WERI-Rb-1 (cell line): Measurements from ENCODE around the gene TRPC4.

Experiments
- DNase-seq: peaks from one replicate; pipeline ENCODE4 v3.0.0-alpha.2; 2020
- H3K27ac ChIP-seq: fragments of 250-450 bp; sonication (Bioruptor Pico); 2 replicates; pipeline ENCODE4 v1.5.1; 2020; ENCODE audit warnings: mild to moderate bottlenecking, moderate library complexity
- H3K27me3 ChIP-seq: fragments of 250-450 bp; sonication (Bioruptor Pico); 2 replicates; pipeline ENCODE4 v1.5.1; 2021; ENCODE audit warnings: mild to moderate bottlenecking, low read depth, moderate library complexity; ENCODE audit not compliant: insufficient read depth, severe bottlenecking
- H3K36me3 ChIP-seq: fragments of 250-450 bp; sonication (Bioruptor Pico); 2 replicates; pipeline ENCODE4 v1.5.1; 2020; ENCODE audit warnings: mild to moderate bottlenecking, moderate library complexity
- H3K4me3 ChIP-seq: 2 replicates; pipeline ENCODE4 v1.5.1; 2011; ENCODE audit warnings: low read depth, mild to moderate bottlenecking, control low read depth, low read length
- H3K9me3 ChIP-seq: fragments of 250-450 bp; sonication (Bioruptor Pico); 2 replicates; pipeline ENCODE4 v1.5.1; 2021; ENCODE audit warnings: mild to moderate bottlenecking, moderate library complexity; ENCODE audit not compliant: severe bottlenecking
- TF ChIP-seq, protein P1 (sequence below): IDR thresholded peaks from 2 replicates; pipeline ENCODE4 v1.5.1; 2011; ENCODE audit warnings: low read depth, mild to moderate bottlenecking, control low read depth, inconsistent platforms, low read length

Gene TRPC4

DNA sequence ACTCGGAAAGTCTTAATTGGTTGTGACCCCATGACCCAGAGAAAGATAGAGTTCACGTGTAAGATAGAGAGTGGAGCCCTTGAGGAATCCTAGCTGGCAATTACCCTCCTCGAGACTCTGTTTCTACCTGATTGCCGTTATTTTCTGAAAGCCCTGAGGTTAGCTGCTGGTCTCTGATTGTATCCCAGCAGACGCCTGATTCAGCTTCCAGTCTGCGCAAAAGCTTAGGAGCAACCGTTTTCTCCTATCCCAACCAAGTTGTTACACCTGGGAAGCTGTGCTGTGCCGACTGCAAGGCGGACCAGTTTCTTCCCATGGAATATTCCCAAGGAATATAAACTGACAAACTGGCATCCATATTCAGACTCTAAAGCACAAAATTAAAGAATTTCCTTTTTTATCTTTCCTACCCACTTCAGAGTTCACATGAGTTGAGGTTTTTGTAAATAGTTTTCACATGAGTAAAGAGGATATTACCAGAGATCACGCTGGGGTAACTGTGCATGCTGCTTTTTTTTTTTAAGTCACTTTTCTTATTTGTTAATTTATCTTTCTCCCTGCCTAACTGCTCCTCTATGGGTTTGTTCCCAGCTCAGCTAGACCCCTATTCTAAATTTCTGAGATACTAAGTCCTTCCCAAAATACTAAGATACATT, 1.5 kb upstream of the TRPC4 start:
- Histone ChIP-seq H3K9me3 (no peaks in the 10 kb centered on the region), H3K27me3 (no peaks in the 10 kb centered on the region), H3K4me3 (no peak overlapping the region), H3K36me3 (no peaks in the 10 kb centered on the region), H3K27ac (no peak overlapping the region)
- TF ChIP-seq, protein P1, sequence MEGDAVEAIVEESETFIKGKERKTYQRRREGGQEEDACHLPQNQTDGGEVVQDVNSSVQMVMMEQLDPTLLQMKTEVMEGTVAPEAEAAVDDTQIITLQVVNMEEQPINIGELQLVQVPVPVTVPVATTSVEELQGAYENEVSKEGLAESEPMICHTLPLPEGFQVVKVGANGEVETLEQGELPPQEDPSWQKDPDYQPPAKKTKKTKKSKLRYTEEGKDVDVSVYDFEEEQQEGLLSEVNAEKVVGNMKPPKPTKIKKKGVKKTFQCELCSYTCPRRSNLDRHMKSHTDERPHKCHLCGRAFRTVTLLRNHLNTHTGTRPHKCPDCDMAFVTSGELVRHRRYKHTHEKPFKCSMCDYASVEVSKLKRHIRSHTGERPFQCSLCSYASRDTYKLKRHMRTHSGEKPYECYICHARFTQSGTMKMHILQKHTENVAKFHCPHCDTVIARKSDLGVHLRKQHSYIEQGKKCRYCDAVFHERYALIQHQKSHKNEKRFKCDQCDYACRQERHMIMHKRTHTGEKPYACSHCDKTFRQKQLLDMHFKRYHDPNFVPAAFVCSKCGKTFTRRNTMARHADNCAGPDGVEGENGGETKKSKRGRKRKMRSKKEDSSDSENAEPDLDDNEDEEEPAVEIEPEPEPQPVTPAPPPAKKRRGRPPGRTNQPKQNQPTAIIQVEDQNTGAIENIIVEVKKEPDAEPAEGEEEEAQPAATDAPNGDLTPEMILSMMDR, result no peak
- DNase-seq, result no peak

DNA sequence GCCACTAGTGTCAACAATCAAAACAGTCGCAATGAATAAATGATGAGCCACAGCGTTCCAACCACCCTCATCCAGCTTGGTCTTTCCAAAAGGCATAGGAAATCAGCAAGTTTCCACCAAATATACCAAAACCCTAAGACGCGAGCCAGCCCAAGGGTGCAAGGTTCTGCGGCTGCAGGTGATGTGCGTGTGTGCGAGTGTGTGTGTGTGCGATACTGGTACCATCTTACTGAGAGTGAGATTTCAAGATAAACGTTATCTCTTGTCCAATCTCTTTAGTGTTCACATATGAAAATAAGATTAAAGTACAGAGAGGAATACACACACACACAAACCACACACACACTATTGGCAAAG, 895 bp upstream of the TRPC4 start:
- Histone ChIP-seq H3K36me3 (no peaks in the 10 kb centered on the region), H3K4me3 (no peak overlapping the region), H3K9me3 (no peaks in the 10 kb centered on the region), H3K27ac (no peak overlapping the region), H3K27me3 (no peaks in the 10 kb centered on the region)
- DNase-seq, result no peak
- TF ChIP-seq, protein P1, result no peak

DNA sequence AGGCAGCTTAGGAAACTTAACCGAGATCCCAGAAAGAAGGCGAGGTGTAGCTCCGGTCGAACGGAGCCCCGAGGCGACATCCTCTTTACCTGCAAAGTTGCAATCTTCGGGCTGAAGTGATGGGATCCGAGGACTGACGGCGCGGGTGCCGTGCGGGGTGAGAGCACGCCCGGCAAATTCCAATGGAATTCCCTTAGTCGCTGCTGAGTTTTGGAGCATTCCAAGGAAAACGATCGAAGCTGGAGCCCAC, 141 bp downstream of the TRPC4 start:
- peak overlapping the region; percentile 53 for H3K4me3 ChIP-seq
- DNase-seq, result no peak
- no peaks in the 10 kb centered on the region for H3K9me3 ChIP-seq
- H3K27ac ChIP-seq, result no peak overlapping the region
- TF ChIP-seq, protein P1, result no peak
- no peaks in the 10 kb centered on the region for H3K27me3 ChIP-seq
- H3K36me3 ChIP-seq, result no peaks in the 10 kb centered on the region

DNA sequence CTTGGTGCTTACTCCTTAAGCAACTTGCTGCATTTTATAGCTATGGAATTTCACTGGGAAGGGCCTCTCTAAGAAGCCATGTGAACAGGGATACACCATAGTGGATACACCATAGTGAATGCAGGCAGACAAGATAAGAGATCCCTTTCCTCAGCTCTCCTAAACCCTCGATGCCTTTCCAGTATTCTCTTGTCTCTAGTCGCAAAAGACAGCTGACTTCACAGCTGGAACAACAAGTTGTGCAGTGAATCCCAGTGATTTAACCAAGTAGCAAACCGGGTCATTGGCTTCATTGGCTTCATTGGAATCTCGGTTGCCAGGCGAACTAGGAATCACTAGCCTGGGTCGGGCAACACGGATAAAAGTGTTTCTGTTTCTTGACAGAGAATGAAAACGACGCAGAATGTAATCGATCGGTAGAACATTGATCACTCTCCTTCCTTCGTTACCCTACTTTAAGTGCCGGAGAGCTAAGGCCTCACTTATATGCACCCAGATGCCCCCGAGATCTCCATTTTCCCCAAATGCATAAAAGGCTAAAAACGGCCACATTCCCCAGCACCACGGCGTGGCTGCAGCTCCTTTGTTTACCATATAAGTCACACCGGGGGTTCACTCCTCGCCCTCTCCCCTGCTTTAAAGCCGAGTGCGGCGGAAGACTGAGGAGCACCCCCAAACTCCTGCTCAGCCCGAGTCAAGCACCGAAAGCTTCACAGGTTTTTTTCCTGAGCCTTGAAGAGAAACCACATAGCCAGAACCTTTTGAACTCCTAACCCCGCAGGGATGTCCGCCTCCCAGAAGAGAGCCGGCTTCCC, 674 bp downstream of the TRPC4 start:
- Histone ChIP-seq H3K27ac (no peak overlapping the region), H3K27me3 (no peaks in the 10 kb centered on the region), H3K36me3 (no peaks in the 10 kb centered on the region), H3K4me3 (peak overlapping the region; percentile 53), H3K9me3 (no peaks in the 10 kb centered on the region)
- TF ChIP-seq, protein P1, result no peak
- DNase-seq, result peak; percentile 3

DNA sequence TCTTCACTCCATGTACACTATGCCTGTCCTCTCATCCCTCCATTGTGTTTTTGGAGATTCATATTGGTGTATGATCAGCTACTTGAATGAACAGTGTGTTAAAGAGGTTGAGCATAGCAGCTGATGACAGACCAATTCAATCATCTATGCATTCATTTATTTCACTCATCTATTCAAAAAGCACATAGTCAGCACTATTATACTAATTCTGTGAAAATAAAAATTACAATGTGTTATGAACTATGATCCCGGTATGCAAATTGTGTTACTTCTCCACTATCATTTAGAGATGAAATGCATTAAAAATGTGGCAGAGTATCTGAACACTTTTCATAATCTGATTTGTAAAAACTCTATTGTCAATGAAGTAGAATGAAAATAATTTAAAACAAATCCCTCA, 5.9 kb downstream of the TRPC4 start:
- Histone ChIP-seq H3K36me3 (no peaks in the 10 kb centered on the region), H3K27ac (no peak overlapping the region), H3K4me3 (no peak overlapping the region), H3K9me3 (no peaks in the 10 kb centered on the region), H3K27me3 (no peaks in the 10 kb centered on the region)
- DNase-seq, result no peak
- TF ChIP-seq, protein P1, result no peak

DNA sequence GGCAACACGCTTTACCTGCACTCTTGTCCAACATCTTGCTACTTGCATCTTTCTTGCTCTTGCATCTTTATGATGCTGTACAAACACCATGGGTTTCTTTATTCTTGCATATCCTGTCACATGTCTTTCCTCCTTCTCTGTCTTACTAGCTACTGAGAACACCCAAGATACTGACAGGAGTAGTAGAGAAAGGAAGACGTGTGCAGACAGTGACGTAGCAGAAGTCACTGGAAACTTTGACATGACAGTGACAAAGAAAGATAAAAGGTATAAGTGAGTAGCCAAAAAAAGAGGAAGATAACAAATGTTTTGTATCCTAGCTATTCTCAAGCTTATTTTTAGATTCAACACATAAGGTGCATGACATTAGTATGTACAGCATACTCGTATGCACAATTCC, 34.2 kb downstream of the TRPC4 start:
- no peak for DNase-seq
- TF ChIP-seq, protein P1, result no peak
- Histone ChIP-seq H3K36me3 (no peaks in the 10 kb centered on the region), H3K4me3 (no peak overlapping the region), H3K27ac (no peak overlapping the region), H3K9me3 (no peaks in the 10 kb centered on the region), H3K27me3 (no peaks in the 10 kb centered on the region)
